GM19395 (cell line): ENCODE data around the gene DNMT1.
"Not testable (repeated sequence)": the region's sequence is repeated elsewhere in the genome, so short reads cannot be mapped to it uniquely, and the experiment has no call there.

Experiments
- ATAC-seq: cut with Tn5 transposase; IDR thresholded peaks from one replicate; pipeline ENCODE4 v1.9.1; 2021; ENCODE audit warnings: mild to moderate bottlenecking, moderate library complexity; ENCODE audit not compliant: unreplicated experiment

Gene DNMT1

GRCh38 chr19:10194500-10195198, at the start of gene DNMT1:
TSS of gene DNMT1 (minus strand) at chr19:10194953. CDS start at chr19:10194899, 54 bp downstream.
- peak; percentile 72 for ATAC-seq

- ATAC-seq, result no peak
These were observed 48.9 kb upstream of the DNMT1 start for GRCh38 chr19:10243606-10244005.

GRCh38 chr19:10241826-10242449, 47.2 kb upstream of the DNMT1 start:
- ATAC-seq, result not testable (repeated sequence)

- no peak for ATAC-seq
These were observed 43.5 kb upstream of the DNMT1 start for GRCh38 chr19:10238172-10238783.

- ATAC-seq, result no peak
These were observed 42.9 kb upstream of the DNMT1 start for GRCh38 chr19:10237702-10238101.

GRCh38 chr19:10235409-10235808, 40.7 kb upstream of the DNMT1 start:
- not testable (repeated sequence) for ATAC-seq

GRCh38 chr19:10235003-10235402, 40.2 kb upstream of the DNMT1 start:
- no peak for ATAC-seq

GRCh38 chr19:10233946-10234345, 39.2 kb upstream of the DNMT1 start:
- no peak for ATAC-seq

GRCh38 chr19:10231612-10232228, 37.0 kb upstream of the DNMT1 start:
- no peak for ATAC-seq

GRCh38 chr19:10230861-10231611, 36.3 kb upstream of the DNMT1 start, which contains the start of gene S1PR2:
TSS of gene S1PR2 (minus strand) at chr19:10231331. CDS start at chr19:10224905, 6,426 bp downstream.
- no peak for ATAC-seq

- no peak for ATAC-seq
These were observed 35.6 kb upstream of the DNMT1 start for GRCh38 chr19:10230173-10230860.

- no peak for ATAC-seq
These were observed 34.2 kb upstream of the DNMT1 start for GRCh38 chr19:10228920-10229319.

- ATAC-seq, result no peak
These were observed 33.6 kb upstream of the DNMT1 start for GRCh38 chr19:10228393-10228792.

- no peak for ATAC-seq
These were observed 32.5 kb upstream of the DNMT1 start for GRCh38 chr19:10227026-10227971.

GRCh38 chr19:10226376-10227025, 31.7 kb upstream of the DNMT1 start:
- no peak for ATAC-seq

GRCh38 chr19:10226021-10226375, 31.2 kb upstream of the DNMT1 start:
- ATAC-seq, result no peak

GRCh38 chr19:10224337-10224736, 29.6 kb upstream of the DNMT1 start:
- ATAC-seq, result no peak

- ATAC-seq, result no peak
These were observed 28.9 kb upstream of the DNMT1 start for GRCh38 chr19:10223488-10224213.
